HepG2 (cell line): ENCODE results near the gene P2RY2. TPM values are rescaled to one million over a fixed set of nuclear protein-coding genes. Genes with fewer than 3 reads are reported as not detected.

Source experiments
- BRD4 ChIP-seq: sonication (generic); formaldehyde crosslinking; IDR thresholded peaks from 2 replicates; pipeline ENCODE4 v1.4.0; 2020; ENCODE audit warnings: missing genetic modification reagents
- EP300 ChIP-seq, 3 experiments: sonication (generic) in 1 of 3; formaldehyde crosslinking in 1 of 3; IDR thresholded peaks; 2 replicates each; pipeline versions ENCODE4 v1.5.1 to v1.6.1; 2011 to 2020; ENCODE audit warnings: low read depth in 2 of 3, low read length in 2 of 3, borderline replicate concordance in 1 of 3, improper control_type of control experiment in 1 of 3, mild to moderate bottlenecking in 1 of 3, missing genetic modification reagents in 1 of 3, moderate library complexity in 1 of 3
- ERF ChIP-seq: IDR thresholded peaks from 2 replicates; pipeline ENCODE4 v1.6.1; 2018; ENCODE audit warnings: missing biosample characterization, missing genetic modification reagents
- HNF4A ChIP-seq: sonication (generic); formaldehyde crosslinking; IDR thresholded peaks from 2 replicates; pipeline ENCODE4 v1.4.0; 2020; ENCODE audit warnings: missing genetic modification reagents
- HNRNPK ChIP-seq: fragments of 200-400 bp; formaldehyde crosslinking; IDR thresholded peaks from 2 replicates; pipeline ENCODE4 v1.6.1; 2018; ENCODE audit warnings: low read length, low read depth, moderate library complexity, mild to moderate bottlenecking; ENCODE audit not compliant: poor library complexity, severe bottlenecking
- HOXA5 ChIP-seq: sonication (generic); formaldehyde crosslinking; IDR thresholded peaks from 2 replicates; pipeline ENCODE4 v1.4.0; 2020; ENCODE audit warnings: missing genetic modification reagents
- MBNL3 ChIP-seq: fragments of 250-450 bp; sonication (Bioruptor Pico); conservative IDR thresholded peaks from 2 replicates; pipeline ENCODE4 v1.8.0; 2022; ENCODE audit warnings: mild to moderate bottlenecking, inconsistent platforms
- NFE2L1 ChIP-seq: sonication (generic); formaldehyde crosslinking; IDR thresholded peaks from 2 replicates; pipeline ENCODE4 v1.4.0; 2020; ENCODE audit warnings: missing genetic modification reagents, mild to moderate bottlenecking, borderline replicate concordance
- POLR2AphosphoS5 ChIP-seq: IDR thresholded peaks from 2 replicates; pipeline ENCODE4 v1.6.1; 2012; ENCODE audit warnings: low read depth, low read length
- RERE ChIP-seq: IDR thresholded peaks from 2 replicates; pipeline ENCODE4 v1.6.1; 2016; ENCODE audit warnings: low read depth, missing genetic modification reagents, missing compliant biosample characterization
- SAP130 ChIP-seq: IDR thresholded peaks from 2 replicates; pipeline ENCODE4 v1.6.1; 2016; ENCODE audit warnings: low read depth
- SOX13 ChIP-seq, 3 experiments: fragments of 450-650 bp in 1 of 3; sonication (generic) in 1 of 3; formaldehyde crosslinking in 1 of 3; IDR thresholded peaks in 2 of 3; conservative IDR thresholded peaks in 1 of 3; 2 replicates each; pipeline versions ENCODE4 v1.5.0 to v1.6.1; 2016 to 2020; ENCODE audit warnings: antibody characterized with exemption in 1 of 3, mild to moderate bottlenecking in 1 of 3, missing compliant biosample characterization in 1 of 3, missing genetic modification reagents in 1 of 3, moderate library complexity in 1 of 3
- ZC3H4 ChIP-seq: sonication (generic); formaldehyde crosslinking; IDR thresholded peaks from 2 replicates; pipeline ENCODE4 v1.4.0; 2020; ENCODE audit warnings: missing genetic modification reagents, borderline replicate concordance
- ZMYM4 ChIP-seq: sonication (generic); formaldehyde crosslinking; IDR thresholded peaks from 2 replicates; pipeline ENCODE4 v1.8.1; 2023; ENCODE audit warnings: mild to moderate bottlenecking, missing genetic modification reagents
- ZNF264 ChIP-seq: sonication (generic); formaldehyde crosslinking; IDR thresholded peaks from 2 replicates; pipeline ENCODE4 v1.4.0; 2020; ENCODE audit warnings: missing genetic modification reagents
- ZNF44 ChIP-seq: sonication (generic); formaldehyde crosslinking; IDR thresholded peaks from 2 replicates; pipeline ENCODE4 v1.5.1; 2020; ENCODE audit warnings: mild to moderate bottlenecking, missing genetic modification reagents
- ZNF512B ChIP-seq: sonication (generic); formaldehyde crosslinking; IDR thresholded peaks from 2 replicates; pipeline ENCODE4 v1.5.1; 2020; ENCODE audit warnings: missing genetic modification reagents, mild to moderate bottlenecking, borderline replicate concordance
- ZNF720 ChIP-seq: sonication (generic); formaldehyde crosslinking; IDR thresholded peaks from 2 replicates; pipeline ENCODE4 v1.4.0; 2020; ENCODE audit warnings: missing genetic modification reagents
- polyA plus RNA-seq, 8 experiments: library from polyadenylated mRNA; depleted of rRNA in 3 of 8; stranded (reverse) in 7 of 8; unstranded in 1 of 8; fragments of >200 nt; fragmentation: Illumina TruSeq in 4 of 8; extraction: Trizol in 4 of 8; gene quantifications; 2 replicates each; pipeline versions ENCODE4 v1.2.1 to v1.2.3, GENCODE V29; 2011 to 2016; ENCODE audit warnings: low read depth in 4 of 8, missing spikeins in 1 of 8, mixed read lengths in 1 of 8; ENCODE audit not compliant: insufficient read depth in 1 of 8
- total RNA-seq, 5 experiments: library from RNA; depleted of rRNA; stranded (reverse); fragments of >200 nt; fragmentation: Illumina TruSeq; extraction: Trizol; gene quantifications; 2 replicates each; pipeline ENCODE4 v1.2.3, GENCODE V29; 2016; ENCODE audit warnings: low read depth in 1 of 5
- TF ChIP-seq, protein P1 (sequence below): sonication (generic); formaldehyde crosslinking; IDR thresholded peaks from 2 replicates; pipeline ENCODE4 v1.9.0; 2021; ENCODE audit warnings: missing genetic modification reagents, borderline replicate concordance

The P2RY2 gene
- total and polyA plus RNA-seq, 2 of the 13 experiments (the other 11 are each of a cell fraction or from before 2014, with no cell fraction given): 0.95 to 3.1 TPM

- TF ChIP-seq RERE (CRISPR knock-in tag) (no peak), ZNF512B (CRISPR knock-in tag) (no peak), HOXA5 (CRISPR knock-in tag) (no peak; the same call in 1 of the 2 replicates), ERF (peak; percentile 44; the same call in 1 of the 2 replicates), NFE2L1 (CRISPR knock-in tag) (no peak), POLR2AphosphoS5 (no peak), EP300 (IDR thresholded peaks at IDR 0.05; ENCODE audit: low read depth in 2 of 2, low read length in 2 of 2) (0 out of 4 replicates have a peak, but pooled peaks of 1 of the 2 experiments have one; percentile 7), EP300 (CRISPR knock-in tag; IDR thresholded peaks at IDR 0.05; ENCODE audit: borderline replicate concordance) (no peak), MBNL3 (CRISPR knock-in tag) (no peak), BRD4 (CRISPR knock-in tag) (no peak), HNRNPK (no peak), ZNF720 (CRISPR knock-in tag) (no peak), ZNF44 (CRISPR knock-in tag) (no peak), ZNF264 (CRISPR knock-in tag) (no peak), ZC3H4 (no peak), ZMYM4 (no peak; the same call in 1 of the 2 replicates), SOX13 (IDR thresholded peaks at IDR 0.05) (no peak), SOX13 (CRISPR knock-in tag; conservative IDR thresholded peaks at IDR 0.05 in 1 of 2, IDR thresholded peaks at IDR 0.05 in 1 of 2) (no peak), HNF4A (no peak), SAP130 (CRISPR knock-in tag) (peak; percentile 45; the same call in 1 of the 2 replicates)
- TF ChIP-seq, protein P1, sequence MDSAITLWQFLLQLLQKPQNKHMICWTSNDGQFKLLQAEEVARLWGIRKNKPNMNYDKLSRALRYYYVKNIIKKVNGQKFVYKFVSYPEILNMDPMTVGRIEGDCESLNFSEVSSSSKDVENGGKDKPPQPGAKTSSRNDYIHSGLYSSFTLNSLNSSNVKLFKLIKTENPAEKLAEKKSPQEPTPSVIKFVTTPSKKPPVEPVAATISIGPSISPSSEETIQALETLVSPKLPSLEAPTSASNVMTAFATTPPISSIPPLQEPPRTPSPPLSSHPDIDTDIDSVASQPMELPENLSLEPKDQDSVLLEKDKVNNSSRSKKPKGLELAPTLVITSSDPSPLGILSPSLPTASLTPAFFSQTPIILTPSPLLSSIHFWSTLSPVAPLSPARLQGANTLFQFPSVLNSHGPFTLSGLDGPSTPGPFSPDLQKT: no peak
Measured at GRCh38 chr11:73177778-73178539, 40.1 kb upstream of the P2RY2 start (continued).
